ENCODE measurements around the gene NDRG3.

The NDRG3 gene

GRCh38 chr20:36607586-36608387 is 138.1 kb downstream of the NDRG3 start:
- Histone ChIP-seq H4K20me1 (ENCODE audit: insufficient read depth) (peaks cover 8% of the 10 kb centered on the region; the same call in 1 of the 2 replicates), H3K79me2 (ENCODE audit: insufficient read depth, low read depth) (peaks cover 49% of the 10 kb centered on the region), H2AFZ (ENCODE audit: low read depth) (no peak overlapping the region), H3K27ac (peak overlapping the region; percentile 84; the same call in 1 of the 2 replicates), H3K9ac (peak overlapping the region; percentile 86; the same call in 1 of the 2 replicates), H3K4me1 (ENCODE audit: low read depth, poor library complexity, severe bottlenecking) (peaks cover 32% of the 10 kb centered on the region), H3K4me3 (IDR thresholded peaks at IDR 0.05; ENCODE audit: insufficient read depth, low read depth, low read length) (no peak overlapping the region), H3K36me3 (ENCODE audit: insufficient read depth) (peaks cover 20% of the 10 kb centered on the region; the same call in 1 of the 2 replicates), H3K27me3 (ENCODE audit: insufficient read depth, low read depth) (no peaks in the 10 kb centered on the region), H3K4me2 (peak overlapping the region; percentile 92)
- TF ChIP-seq CTCF (conservative IDR thresholded peaks at IDR 0.05; ENCODE audit: low read depth, low read length) = no peak

- TF ChIP-seq CTCF (conservative IDR thresholded peaks at IDR 0.05; ENCODE audit: low read depth, low read length) = no peak
- Histone ChIP-seq H3K4me2 (peak overlapping the region; percentile 92), H4K20me1 (ENCODE audit: insufficient read depth) (peaks cover 8% of the 10 kb centered on the region; the same call in 1 of the 2 replicates), H3K27ac (peak overlapping the region; percentile 84), H3K9ac (peak overlapping the region; percentile 86), H3K79me2 (ENCODE audit: insufficient read depth, low read depth) (peaks cover 49% of the 10 kb centered on the region), H3K27me3 (ENCODE audit: insufficient read depth, low read depth) (no peaks in the 10 kb centered on the region), H3K4me3 (IDR thresholded peaks at IDR 0.05; ENCODE audit: insufficient read depth, low read depth, low read length) (no peak overlapping the region), H3K4me1 (ENCODE audit: low read depth, poor library complexity, severe bottlenecking) (peaks cover 26% of the 10 kb centered on the region), H2AFZ (ENCODE audit: low read depth) (no peak overlapping the region; the same call in 1 of the 2 replicates), H3K36me3 (ENCODE audit: insufficient read depth) (peaks cover 20% of the 10 kb centered on the region; the same call in 1 of the 2 replicates)
Observed at GRCh38 chr20:36606158-36607066, 139.5 kb downstream of the NDRG3 start.

- peaks cover 22% of the 10 kb centered on the region for H3K4me1 ChIP-seq (ENCODE audit: low read depth, poor library complexity, severe bottlenecking)
- peak within 1 kb of the TSS; percentile 62 for H2AFZ ChIP-seq (ENCODE audit: low read depth)
- H3K27me3 ChIP-seq (ENCODE audit: insufficient read depth, low read depth) = no peaks in the 10 kb centered on the region
- TF ChIP-seq CTCF (conservative IDR thresholded peaks at IDR 0.05; ENCODE audit: low read depth, low read length) = peak; percentile 87
- peaks cover 8% of the 10 kb centered on the region; the same call in 1 of the 2 replicates for H4K20me1 ChIP-seq (ENCODE audit: insufficient read depth)
- H3K79me2 ChIP-seq (ENCODE audit: insufficient read depth, low read depth) = peaks cover 47% of the 10 kb centered on the region
- H3K27ac ChIP-seq = peak within 1 kb of the TSS; percentile 84
- H3K4me2 ChIP-seq = peak within 1 kb of the TSS; percentile 96
- H3K36me3 ChIP-seq (ENCODE audit: insufficient read depth) = peaks cover 20% of the 10 kb centered on the region; the same call in 1 of the 2 replicates
- no peak within 1 kb of the TSS for H3K4me3 ChIP-seq (IDR thresholded peaks at IDR 0.05; ENCODE audit: insufficient read depth, low read depth, low read length)
- H3K9ac ChIP-seq = peak within 1 kb of the TSS; percentile 86
Observed at GRCh38 chr20:36605399-36606157, 140.3 kb downstream of the NDRG3 start, which contains the start of gene RAB5IF. Gene RAB5IF (plus strand): TSS chr20:36605779. CDS start chr20:36605952, 173 bp downstream.

All from KMS-11 (cell line).